Upper lobe of right lung (tissue), 1 donor: Measurements from ENCODE around the gene SLC2A3. TPM values are rescaled to one million over a fixed set of nuclear protein-coding genes. Genes with fewer than 3 reads are reported as not detected.
A peak's percentile ranks its signal among the peaks of the same experiment; 100 is the strongest.
"Not testable (repeated sequence)": the region's sequence is repeated elsewhere in the genome, so short reads cannot be mapped to it uniquely, and the experiment has no call there.

Experiments
- ATAC-seq: fragments of 200-7000 bp; cut with Tn5 transposase; one replicate; pipeline ENCODE4 v1.9.1; 2020; ENCODE audit warnings: mild to moderate bottlenecking, moderate library complexity
- DNase-seq: peaks from one replicate; pipeline ENCODE4 v3.0.0-alpha.2; 2020
- H3K27ac ChIP-seq: fragments of 200-600 bp; one replicate; pipeline ENCODE4 v1.8.0; 2022
- H3K27me3 ChIP-seq: fragments of 200-600 bp; one replicate; pipeline ENCODE4 v1.8.0; 2022; ENCODE audit warnings: mild to moderate bottlenecking
- H3K36me3 ChIP-seq: fragments of 200-600 bp; one replicate; pipeline ENCODE4 v1.8.0; 2022
- H3K4me1 ChIP-seq: fragments of 200-600 bp; one replicate; pipeline ENCODE4 v1.8.0; 2022
- H3K4me3 ChIP-seq: fragments of 200-600 bp; one replicate; pipeline ENCODE4 v1.8.0; 2022; ENCODE audit warnings: mild to moderate bottlenecking
- H3K9me3 ChIP-seq: fragments of 200-600 bp; one replicate; pipeline ENCODE4 v1.8.0; 2022
- intact Hi-C: fragments of 100-400 bp; cut with DNase I; formaldehyde crosslinking; loops from one replicate; pipeline ENCODE4 v1.11.0; 2022
- total RNA-seq: library from RNA; stranded (reverse); fragmentation: NEBNext Ultra II Directional; extraction: Animal tissue kit (Norgen Biotek cat#: 25700); gene quantifications from one replicate; pipeline ENCODE4 v1.2.1, GENCODE V29; 2021
- TF ChIP-seq, protein P1 (sequence below): fragments of 200-600 bp; IDR thresholded peaks from one replicate; pipeline ENCODE4 v1.8.0; 2022; ENCODE audit warnings: antibody characterized with exemption
- donor health status: DM: no; HTN: yes; CAD: no; lungs with severe emphysema.

Gene SLC2A3
- total RNA-seq, 1 donor from 2014 or later = 153 TPM

DNA sequence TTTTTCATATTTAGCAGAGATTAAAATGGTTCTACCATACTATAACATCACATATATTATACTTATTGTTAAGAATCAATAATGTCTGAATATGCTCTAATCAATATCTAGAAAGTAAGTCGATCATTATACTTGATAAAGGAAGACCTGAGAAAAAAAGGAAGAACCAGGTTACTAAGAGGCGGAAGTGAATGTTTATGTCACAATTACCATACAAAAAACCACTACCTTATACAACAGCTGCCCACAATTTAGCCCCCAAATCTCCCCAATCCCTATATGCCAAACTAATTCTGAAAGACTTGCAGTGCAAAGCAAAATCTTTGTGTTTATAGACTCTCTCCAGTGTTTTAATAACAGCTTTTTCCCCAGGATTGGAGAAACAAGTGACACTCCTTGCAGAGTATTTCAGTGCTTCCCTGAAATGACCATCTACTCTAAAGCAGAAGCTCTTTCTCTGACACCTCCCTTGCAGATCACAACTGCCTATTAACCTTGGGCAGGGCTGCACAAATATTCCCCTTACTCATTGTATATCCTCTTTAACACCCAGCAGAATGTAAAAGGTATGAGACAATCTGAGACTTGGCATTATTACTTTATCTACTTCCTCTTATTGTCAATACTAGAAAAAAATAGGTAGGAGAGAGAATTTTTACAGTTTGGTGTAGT lies 12.7 kb upstream of the SLC2A3 start:
- peak; percentile 70 for ATAC-seq

DNA sequence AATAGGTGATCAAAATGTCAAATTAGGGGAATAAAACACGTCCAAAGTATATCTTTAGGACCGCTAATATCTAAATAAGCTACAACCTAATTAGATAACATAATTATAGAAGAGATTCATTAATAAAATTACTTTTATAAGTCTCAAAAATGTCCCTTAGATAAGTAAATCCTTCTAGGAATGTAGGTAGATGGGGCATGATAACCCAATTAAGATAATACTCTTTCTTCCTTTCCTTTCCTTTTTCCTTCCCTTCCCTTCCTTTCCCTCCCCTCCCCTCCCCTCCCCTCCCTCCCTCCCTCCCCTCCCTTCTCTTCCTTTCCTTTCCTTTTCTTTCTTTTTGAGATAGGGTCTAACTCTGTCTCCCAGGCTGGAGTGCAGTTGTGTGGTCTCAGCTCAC lies 11.0 kb upstream of the SLC2A3 start:
- Histone ChIP-seq H3K4me1 (no peaks in the 10 kb centered on the region), H3K36me3 (no peaks in the 10 kb centered on the region), H3K27me3 (no peaks in the 10 kb centered on the region), H3K4me3 (no peak overlapping the region), H3K27ac (no peak overlapping the region), H3K9me3 (no peaks in the 10 kb centered on the region)
- intact Hi-C loops = no loop called here
- TF ChIP-seq, protein P1, sequence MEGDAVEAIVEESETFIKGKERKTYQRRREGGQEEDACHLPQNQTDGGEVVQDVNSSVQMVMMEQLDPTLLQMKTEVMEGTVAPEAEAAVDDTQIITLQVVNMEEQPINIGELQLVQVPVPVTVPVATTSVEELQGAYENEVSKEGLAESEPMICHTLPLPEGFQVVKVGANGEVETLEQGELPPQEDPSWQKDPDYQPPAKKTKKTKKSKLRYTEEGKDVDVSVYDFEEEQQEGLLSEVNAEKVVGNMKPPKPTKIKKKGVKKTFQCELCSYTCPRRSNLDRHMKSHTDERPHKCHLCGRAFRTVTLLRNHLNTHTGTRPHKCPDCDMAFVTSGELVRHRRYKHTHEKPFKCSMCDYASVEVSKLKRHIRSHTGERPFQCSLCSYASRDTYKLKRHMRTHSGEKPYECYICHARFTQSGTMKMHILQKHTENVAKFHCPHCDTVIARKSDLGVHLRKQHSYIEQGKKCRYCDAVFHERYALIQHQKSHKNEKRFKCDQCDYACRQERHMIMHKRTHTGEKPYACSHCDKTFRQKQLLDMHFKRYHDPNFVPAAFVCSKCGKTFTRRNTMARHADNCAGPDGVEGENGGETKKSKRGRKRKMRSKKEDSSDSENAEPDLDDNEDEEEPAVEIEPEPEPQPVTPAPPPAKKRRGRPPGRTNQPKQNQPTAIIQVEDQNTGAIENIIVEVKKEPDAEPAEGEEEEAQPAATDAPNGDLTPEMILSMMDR = no peak
- ATAC-seq (no peak), DNase-seq (no peak)

More for the DNA sequence above, 12.7 kb upstream of the SLC2A3 start:
- no peaks in the 10 kb centered on the region for H3K27me3 ChIP-seq
- TF ChIP-seq, protein P1 = no peak
- intact Hi-C loops = no loop called here
- no peaks in the 10 kb centered on the region for H3K36me3 ChIP-seq
- H3K4me3 ChIP-seq = no peak overlapping the region
- no peaks in the 10 kb centered on the region for H3K4me1 ChIP-seq
- DNase-seq = no peak
- H3K9me3 ChIP-seq = no peaks in the 10 kb centered on the region
- H3K27ac ChIP-seq = no peak overlapping the region

DNA sequence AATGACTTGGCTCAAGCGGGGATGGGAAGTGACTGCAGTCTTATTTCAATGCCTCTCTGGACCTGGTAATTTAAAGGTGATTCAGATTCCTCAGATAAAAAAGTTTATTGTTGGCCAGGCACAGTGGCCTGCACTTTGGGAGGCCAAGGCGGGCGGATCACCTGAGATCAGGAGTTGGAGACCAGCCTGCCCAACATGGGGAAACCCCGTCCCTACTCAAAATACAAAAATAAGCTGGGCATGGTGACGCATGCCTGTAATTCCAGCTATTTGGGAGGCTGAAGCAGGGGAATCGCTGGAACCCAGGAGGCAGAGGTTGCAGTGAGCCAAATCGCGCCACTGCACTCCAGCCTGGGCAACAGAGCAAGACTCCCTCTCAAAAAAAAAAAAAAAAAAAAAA lies 8.8 kb upstream of the SLC2A3 start:
- DNase-seq, H3K4me1 ChIP-seq, H3K27ac ChIP-seq, ATAC-seq, H3K36me3 ChIP-seq, H3K27me3 ChIP-seq, H3K4me3 ChIP-seq, intact Hi-C loops, H3K9me3 ChIP-seq: not testable (repeated sequence)

DNA sequence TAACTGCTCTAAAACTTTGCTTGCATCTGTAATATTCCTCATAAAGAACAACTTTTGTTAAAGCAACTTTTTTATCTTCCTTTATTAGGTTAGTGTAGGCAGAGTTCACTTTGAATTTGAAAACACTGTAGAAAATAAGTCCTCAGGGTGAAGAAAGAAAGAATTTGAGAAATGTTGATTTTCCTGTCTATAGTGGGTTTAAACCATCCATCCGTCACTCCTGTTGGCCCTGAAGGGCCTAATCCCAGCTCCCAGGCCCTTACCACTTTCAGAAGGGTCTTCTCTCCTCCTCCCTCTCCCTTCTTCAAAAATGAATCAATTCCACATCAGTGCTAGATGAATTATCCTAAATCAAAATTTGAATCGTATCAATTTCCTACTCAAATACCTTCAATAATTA lies 4.9 kb upstream of the SLC2A3 start:
- Histone ChIP-seq H3K9me3 (no peaks in the 10 kb centered on the region), H3K27ac (no peak overlapping the region), H3K36me3 (no peaks in the 10 kb centered on the region), H3K4me3 (no peak overlapping the region), H3K27me3 (no peaks in the 10 kb centered on the region), H3K4me1 (peaks cover 3% of the 10 kb centered on the region)
- intact Hi-C loops = no loop called here
- TF ChIP-seq, protein P1 = no peak
- DNase-seq (no peak), ATAC-seq (no peak)

GRCh38 chr12:7937833-7938506 lies 2.0 kb upstream of the SLC2A3 start:
- Histone ChIP-seq H3K9me3 (no peaks in the 10 kb centered on the region), H3K36me3 (peaks cover 1% of the 10 kb centered on the region), H3K4me1 (peaks cover 12% of the 10 kb centered on the region), H3K4me3 (no peak overlapping the region), H3K27ac (no peak overlapping the region), H3K27me3 (no peaks in the 10 kb centered on the region)
- intact Hi-C loops = loop anchor here (10.0 kb wide), 1 partner anchor 57 kb away; no protein-coding TSS in a partner anchor
- TF ChIP-seq, protein P1 = peak; percentile 17
- no peak for DNase-seq
- ATAC-seq = no peak

GRCh38 chr12:7934889-7935492 lies 996 bp downstream of the SLC2A3 start:
- TF ChIP-seq, protein P1 = no peak
- Histone ChIP-seq H3K27ac (peak overlapping the region; percentile 86), H3K9me3 (no peaks in the 10 kb centered on the region), H3K4me3 (peak overlapping the region; percentile 71), H3K36me3 (peaks cover 31% of the 10 kb centered on the region), H3K27me3 (no peaks in the 10 kb centered on the region), H3K4me1 (peaks cover 12% of the 10 kb centered on the region)
- DNase-seq (no peak), ATAC-seq (no peak)
- intact Hi-C loops = loop anchor here (10.0 kb wide), 1 partner anchor 60 kb away; no protein-coding TSS in a partner anchor
